Activated CD8-positive, alpha-beta T cell treated with anti-CD3 and anti-CD28 coated beads, Interleukin-2, amount 10 ng/mL, durations not matched to agents 7 days and 5 days (primary cell): ENCODE data around the gene CDK16. TPM values are rescaled to one million over a fixed set of nuclear protein-coding genes. Genes with fewer than 3 reads are reported as not detected.

ENCODE experiments used
- ATAC-seq: fragments of 150-1000 bp; cut with Tn5 transposase; one replicate; pipeline ENCODE4 v1.10.0; 2021; ENCODE audit warnings: moderate library complexity
- CTCF ChIA-PET: fragments of 350-600 bp; sonication (Branson Sonifier 250); formaldehyde crosslinking; loops from one replicate; lab custom pipeline; 2021; ENCODE audit warnings: antibody characterized with exemption; lab: Charles Lee
- POLR2A ChIA-PET: fragments of 350-600 bp; sonication (Branson Sonifier 250); formaldehyde crosslinking; loops from one replicate; lab custom pipeline; 2021; ENCODE audit warnings: antibody characterized with exemption; lab: Charles Lee
- DNase-seq: peaks from one replicate; pipeline ENCODE4 v3.0.0-alpha.2; 2020
- H3K27ac Mint-ChIP-seq: one replicate; pipeline ENCODE4 v1.8.0; 2021; ENCODE audit warnings: mild to moderate bottlenecking, mixed read lengths
- H3K27me3 Mint-ChIP-seq: one replicate; pipeline ENCODE4 v1.8.0; 2021; ENCODE audit warnings: low read depth, mixed read lengths
- H3K36me3 Mint-ChIP-seq: one replicate; pipeline ENCODE4 v1.8.0; 2021; ENCODE audit warnings: low read depth, mixed read lengths
- H3K4me1 Mint-ChIP-seq: one replicate; pipeline ENCODE4 v1.8.0; 2021; ENCODE audit warnings: low read depth, mixed read lengths
- H3K4me3 Mint-ChIP-seq: one replicate; pipeline ENCODE4 v1.8.0; 2021; ENCODE audit warnings: mild to moderate bottlenecking, mixed read lengths
- H3K9me3 Mint-ChIP-seq: one replicate; pipeline ENCODE4 v1.8.0; 2022; ENCODE audit warnings: mixed read lengths; ENCODE audit not compliant: insufficient read depth
- total RNA-seq, 2 experiments: library from RNA; stranded (reverse); gene quantifications; one replicate each; pipeline ENCODE4 v1.2.3, GENCODE V29; 2021

CDK16 gene
- total RNA-seq, 2 experiments from 2014 or later = 64.3 to 74.7 TPM

- no peak overlapping the region for H3K27ac Mint-ChIP-seq
- POLR2A ChIA-PET = no interaction called here
- no peak for DNase-seq
- ATAC-seq = no peak
- H3K27me3 Mint-ChIP-seq = no peaks in the 10 kb centered on the region
- H3K4me3 Mint-ChIP-seq = no peak overlapping the region
- CTCF ChIA-PET = no interaction called here
- peaks cover 13% of the 10 kb centered on the region for H3K4me1 Mint-ChIP-seq
- H3K9me3 Mint-ChIP-seq = no peaks in the 10 kb centered on the region
- peaks cover 54% of the 10 kb centered on the region for H3K36me3 Mint-ChIP-seq
Measured at GRCh38 chrX:47212381-47213293, 5.8 kb upstream of the CDK16 start.

- ATAC-seq (no peak), DNase-seq (no peak)
- POLR2A ChIA-PET = no interaction called here
- H3K27ac Mint-ChIP-seq = no peak overlapping the region
- peaks cover 16% of the 10 kb centered on the region for H3K4me1 Mint-ChIP-seq
- H3K36me3 Mint-ChIP-seq = peaks cover 58% of the 10 kb centered on the region
- no peaks in the 10 kb centered on the region for H3K27me3 Mint-ChIP-seq
- no peaks in the 10 kb centered on the region for H3K9me3 Mint-ChIP-seq
- H3K4me3 Mint-ChIP-seq = no peak overlapping the region
- CTCF ChIA-PET = no interaction called here
Measured at GRCh38 chrX:47214435-47215077, 3.9 kb upstream of the CDK16 start.

GRCh38 chrX:47215291-47215900, 3.1 kb upstream of the CDK16 start:
- DNase-seq (no peak), ATAC-seq (no peak)
- Mint-ChIP-seq H3K36me3 (peaks cover 60% of the 10 kb centered on the region), H3K9me3 (no peaks in the 10 kb centered on the region), H3K4me3 (no peak overlapping the region), H3K4me1 (peaks cover 25% of the 10 kb centered on the region), H3K27me3 (no peaks in the 10 kb centered on the region), H3K27ac (no peak overlapping the region)
- ChIA-PET POLR2A (no interaction called here), CTCF (interaction anchor here (0.7 kb wide), 1 partner anchor 1814 kb away, joined by 3 read pairs; no protein-coding TSS in a partner anchor)

GRCh38 chrX:47216393-47216925, 2.0 kb upstream of the CDK16 start:
- peak overlapping the region; percentile 15 for H3K4me3 Mint-ChIP-seq
- DNase-seq = no peak
- peak overlapping the region; percentile 39 for H3K27ac Mint-ChIP-seq
- H3K36me3 Mint-ChIP-seq = peaks cover 64% of the 10 kb centered on the region
- ChIA-PET POLR2A (interaction anchor here (0.8 kb wide), 1 partner anchor 74 kb away, joined by 3 read pairs; no protein-coding TSS in a partner anchor), CTCF (interaction anchor here (0.7 to 2.1 kb wide), 3 partner anchors 22 to 1813 kb away, joined by 3 to 10 read pairs (median 4); no protein-coding TSS in a partner anchor)
- H3K9me3 Mint-ChIP-seq = no peaks in the 10 kb centered on the region
- no peaks in the 10 kb centered on the region for H3K27me3 Mint-ChIP-seq
- H3K4me1 Mint-ChIP-seq = peaks cover 33% of the 10 kb centered on the region
- ATAC-seq = no peak

- ATAC-seq = no peak
- Mint-ChIP-seq H3K36me3 (peaks cover 60% of the 10 kb centered on the region), H3K27me3 (no peaks in the 10 kb centered on the region), H3K4me1 (peaks cover 39% of the 10 kb centered on the region), H3K9me3 (no peaks in the 10 kb centered on the region), H3K27ac (peak overlapping the region; percentile 99), H3K4me3 (peak overlapping the region; percentile 85)
- ChIA-PET CTCF (interaction anchor here (1.0 to 2.1 kb wide), 3 partner anchors 23 to 167 kb away, joined by 4 to 10 read pairs (median 5); no protein-coding TSS in a partner anchor), POLR2A (interaction anchor here (0.8 to 4.4 kb wide), 8 partner anchors 12 to 306 kb away, joined by 3 to 42 read pairs (median 4); partner anchors contain the start of genes NDUFB11, RBM10 and USP11)
- no peak for DNase-seq
Measured at GRCh38 chrX:47217121-47217851, 1.2 kb upstream of the CDK16 start.

GRCh38 chrX:47217852-47218279, 615 bp upstream of the CDK16 start:
- Mint-ChIP-seq H3K4me1 (peaks cover 39% of the 10 kb centered on the region), H3K27me3 (no peaks in the 10 kb centered on the region), H3K9me3 (no peaks in the 10 kb centered on the region), H3K4me3 (peak overlapping the region; percentile 85), H3K36me3 (peaks cover 57% of the 10 kb centered on the region), H3K27ac (peak overlapping the region; percentile 99)
- CTCF ChIA-PET = interaction anchor here (1.0 to 2.1 kb wide), 3 partner anchors 23 to 166 kb away, joined by 4 to 10 read pairs (median 5); no protein-coding TSS in a partner anchor
- DNase-seq (peak; percentile 97), ATAC-seq (peak; percentile 86)
- POLR2A ChIA-PET = interaction anchor here (0.8 to 4.4 kb wide), 7 partner anchors 12 to 305 kb away, joined by 3 to 42 read pairs (median 5); partner anchors contain the start of genes NDUFB11, RBM10 and USP11

GRCh38 chrX:47218920-47219815, 687 bp downstream of the CDK16 start:
- Mint-ChIP-seq H3K27ac (peak overlapping the region; percentile 91), H3K4me1 (peaks cover 39% of the 10 kb centered on the region), H3K36me3 (peaks cover 50% of the 10 kb centered on the region), H3K27me3 (no peaks in the 10 kb centered on the region), H3K4me3 (peak overlapping the region; percentile 90), H3K9me3 (no peaks in the 10 kb centered on the region)
- POLR2A ChIA-PET = interaction anchor here (1.0 to 4.4 kb wide), 6 partner anchors 9 to 337 kb away, joined by 3 to 42 read pairs (median 4); partner anchors contain the start of genes NDUFB11, RBM10 and USP11
- CTCF ChIA-PET = no interaction called here
- DNase-seq = peak; percentile 51
- no peak for ATAC-seq

GRCh38 chrX:47221756-47222155, 3.3 kb downstream of the CDK16 start:
- Mint-ChIP-seq H3K4me3 (no peak overlapping the region), H3K27ac (peak overlapping the region; percentile 11), H3K36me3 (peaks cover 50% of the 10 kb centered on the region), H3K9me3 (no peaks in the 10 kb centered on the region), H3K27me3 (no peaks in the 10 kb centered on the region), H3K4me1 (peaks cover 34% of the 10 kb centered on the region)
- ATAC-seq (no peak), DNase-seq (no peak)
- ChIA-PET POLR2A (interaction anchor here (4.4 kb wide), 1 partner anchor 10 kb away, joined by 42 read pairs; the partner anchor contains the start of gene USP11), CTCF (no interaction called here)

- DNase-seq (no peak), ATAC-seq (no peak)
- Mint-ChIP-seq H3K4me1 (peaks cover 26% of the 10 kb centered on the region), H3K27me3 (no peaks in the 10 kb centered on the region), H3K36me3 (peaks cover 52% of the 10 kb centered on the region), H3K4me3 (no peak overlapping the region), H3K9me3 (no peaks in the 10 kb centered on the region), H3K27ac (no peak overlapping the region)
- POLR2A ChIA-PET = no interaction called here
- CTCF ChIA-PET = no interaction called here
Measured at GRCh38 chrX:47222751-47223350, 4.4 kb downstream of the CDK16 start.
